Uterus (tissue), 2 donors: ENCODE measurements around the gene RAP1GDS1.

Experiments used
- POLR2A ChIP-seq, 2 donors: fragments of 450-650 bp; IDR thresholded peaks; one replicate each; pipeline ENCODE4 v1.6.1; 2016; ENCODE audit warnings: antibody characterized with exemption in 2 of 2, mild to moderate bottlenecking in 1 of 2, moderate library complexity in 1 of 2
- TF ChIP-seq, protein P1 (sequence below), 4 experiments: fragments of 200-600 bp in 2 of 4; fragments of 450-650 bp in 2 of 4; sonication (generic) in 2 of 4; IDR thresholded peaks; one replicate each; pipeline ENCODE4 v1.5.1; 2016 to 2019; ENCODE audit warnings: antibody characterized with exemption in 4 of 4, mild to moderate bottlenecking in 2 of 4, moderate library complexity in 1 of 4

DNA sequence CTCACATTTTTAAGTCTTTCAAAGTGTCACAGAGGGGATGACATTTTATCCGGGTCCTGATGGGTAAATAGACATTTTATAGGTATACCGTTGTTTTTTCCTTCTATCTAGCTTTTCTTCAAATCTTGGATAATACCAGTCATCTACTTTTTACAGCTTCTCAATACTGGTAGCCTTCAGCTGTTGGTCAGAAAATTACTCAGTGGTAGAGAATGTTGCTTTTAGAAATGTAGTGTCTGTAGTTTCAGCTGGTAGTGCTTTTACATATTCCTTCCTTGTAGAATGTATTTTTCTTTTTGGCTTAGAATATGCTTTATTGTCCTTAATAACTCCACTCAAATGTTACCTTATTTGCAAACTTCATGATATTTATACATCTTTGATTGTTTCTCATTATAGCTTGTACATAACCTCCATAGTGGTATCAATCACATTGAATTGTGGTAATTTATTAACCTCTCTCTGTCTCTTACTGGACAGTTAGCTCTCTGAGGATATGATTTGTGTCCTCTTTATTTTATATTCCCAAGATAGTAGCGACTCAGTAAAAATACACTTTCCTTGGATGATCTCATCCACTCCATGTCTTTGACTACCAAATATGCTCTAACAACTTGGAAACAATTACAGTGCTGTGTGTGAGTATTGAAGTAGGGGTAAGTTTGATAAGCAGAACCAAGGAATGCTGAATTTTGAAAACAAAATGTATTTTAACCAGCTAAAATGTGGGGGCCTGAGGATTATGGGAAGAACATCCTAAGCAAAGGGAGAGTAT is 53.8 kb downstream of the RAP1GDS1 start:
- TF ChIP-seq POLR2A (IDR thresholded peaks at IDR 0.05) = no peak
- TF ChIP-seq, protein P1, sequence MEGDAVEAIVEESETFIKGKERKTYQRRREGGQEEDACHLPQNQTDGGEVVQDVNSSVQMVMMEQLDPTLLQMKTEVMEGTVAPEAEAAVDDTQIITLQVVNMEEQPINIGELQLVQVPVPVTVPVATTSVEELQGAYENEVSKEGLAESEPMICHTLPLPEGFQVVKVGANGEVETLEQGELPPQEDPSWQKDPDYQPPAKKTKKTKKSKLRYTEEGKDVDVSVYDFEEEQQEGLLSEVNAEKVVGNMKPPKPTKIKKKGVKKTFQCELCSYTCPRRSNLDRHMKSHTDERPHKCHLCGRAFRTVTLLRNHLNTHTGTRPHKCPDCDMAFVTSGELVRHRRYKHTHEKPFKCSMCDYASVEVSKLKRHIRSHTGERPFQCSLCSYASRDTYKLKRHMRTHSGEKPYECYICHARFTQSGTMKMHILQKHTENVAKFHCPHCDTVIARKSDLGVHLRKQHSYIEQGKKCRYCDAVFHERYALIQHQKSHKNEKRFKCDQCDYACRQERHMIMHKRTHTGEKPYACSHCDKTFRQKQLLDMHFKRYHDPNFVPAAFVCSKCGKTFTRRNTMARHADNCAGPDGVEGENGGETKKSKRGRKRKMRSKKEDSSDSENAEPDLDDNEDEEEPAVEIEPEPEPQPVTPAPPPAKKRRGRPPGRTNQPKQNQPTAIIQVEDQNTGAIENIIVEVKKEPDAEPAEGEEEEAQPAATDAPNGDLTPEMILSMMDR (IDR thresholded peaks at IDR 0.05) = no peak
